ENCODE measurements around the gene ARHGAP21. TPM values are rescaled to one million over a fixed set of nuclear protein-coding genes. Genes with fewer than 3 reads are reported as not detected.

ARHGAP21 gene
- polyA plus RNA-seq (138 and 155 TPM in 2 replicates), polyA minus RNA-seq (229 and 256 TPM in 2 replicates)

GRCh38 chr10:24723788-24724380 is at the start of gene ARHGAP21:
Gene ARHGAP21, minus strand, starts transcription at chr10:24723887. Its CDS starts 1,988 bp downstream, at chr10:24721899.
- Histone ChIP-seq H3K27ac (ENCODE audit: low read length) (peak within 1 kb of the TSS; percentile 98), H3K9ac (ENCODE audit: low read length) (peak within 1 kb of the TSS; percentile 97), H3K27me3 (ENCODE audit: insufficient read depth, low read depth, low read length) (no peaks in the 10 kb centered on the region), H2AFZ (ENCODE audit: low read depth, low read length) (peak within 1 kb of the TSS; percentile 60), H4K20me1 (ENCODE audit: insufficient read depth) (no peaks in the 10 kb centered on the region), H3F3A (ENCODE audit: insufficient read depth, low read length, poor library complexity, severe bottlenecking) (peaks cover 6% of the 10 kb centered on the region), H3K36me3 (ENCODE audit: insufficient read depth, low read length) (no peaks in the 10 kb centered on the region), H3K9me2 (ENCODE audit: insufficient read depth, low read length) (no peaks in the 10 kb centered on the region), H3K79me2 (replicated peaks; ENCODE audit: insufficient read depth, low read length) (peaks cover 38% of the 10 kb centered on the region), H3K9me3 (ENCODE audit: low read length) (no peaks in the 10 kb centered on the region), H3K4me2 (ENCODE audit: low read length) (peak within 1 kb of the TSS; percentile 88), H3K4me3 (ENCODE audit: low read length) (peak within 1 kb of the TSS; percentile 84)
- no peak for TF ChIP-seq SMC3 (conservative IDR thresholded peaks at IDR 0.05; ENCODE audit: poor library complexity)
- TF ChIP-seq REST (IDR thresholded peaks at IDR 0.05; ENCODE audit: borderline replicate concordance), result peak; percentile 70
- TF ChIP-seq MXI1 (conservative IDR thresholded peaks at IDR 0.05; ENCODE audit: poor library complexity, severe bottlenecking), result peak; percentile 57
- TF ChIP-seq TAF1 (IDR thresholded peaks at IDR 0.05; ENCODE audit: low read depth), result no peak
- TF ChIP-seq, protein P1, sequence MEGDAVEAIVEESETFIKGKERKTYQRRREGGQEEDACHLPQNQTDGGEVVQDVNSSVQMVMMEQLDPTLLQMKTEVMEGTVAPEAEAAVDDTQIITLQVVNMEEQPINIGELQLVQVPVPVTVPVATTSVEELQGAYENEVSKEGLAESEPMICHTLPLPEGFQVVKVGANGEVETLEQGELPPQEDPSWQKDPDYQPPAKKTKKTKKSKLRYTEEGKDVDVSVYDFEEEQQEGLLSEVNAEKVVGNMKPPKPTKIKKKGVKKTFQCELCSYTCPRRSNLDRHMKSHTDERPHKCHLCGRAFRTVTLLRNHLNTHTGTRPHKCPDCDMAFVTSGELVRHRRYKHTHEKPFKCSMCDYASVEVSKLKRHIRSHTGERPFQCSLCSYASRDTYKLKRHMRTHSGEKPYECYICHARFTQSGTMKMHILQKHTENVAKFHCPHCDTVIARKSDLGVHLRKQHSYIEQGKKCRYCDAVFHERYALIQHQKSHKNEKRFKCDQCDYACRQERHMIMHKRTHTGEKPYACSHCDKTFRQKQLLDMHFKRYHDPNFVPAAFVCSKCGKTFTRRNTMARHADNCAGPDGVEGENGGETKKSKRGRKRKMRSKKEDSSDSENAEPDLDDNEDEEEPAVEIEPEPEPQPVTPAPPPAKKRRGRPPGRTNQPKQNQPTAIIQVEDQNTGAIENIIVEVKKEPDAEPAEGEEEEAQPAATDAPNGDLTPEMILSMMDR (IDR thresholded peaks at IDR 0.05; ENCODE audit: poor library complexity, severe bottlenecking), result peak; percentile 37
- peak; percentile 63 for TF ChIP-seq POLR2AphosphoS5 (IDR thresholded peaks at IDR 0.05)
- TF ChIP-seq EP300 (conservative IDR thresholded peaks at IDR 0.05; ENCODE audit: poor library complexity, severe bottlenecking), result no peak

GRCh38 chr10:24771943-24772694 is 48.4 kb upstream of the ARHGAP21 start:
- Histone ChIP-seq H3F3A (ENCODE audit: insufficient read depth, low read length, poor library complexity, severe bottlenecking) (no peaks in the 10 kb centered on the region), H3K79me2 (replicated peaks; ENCODE audit: insufficient read depth, low read length) (no peaks in the 10 kb centered on the region), H4K20me1 (ENCODE audit: insufficient read depth) (no peaks in the 10 kb centered on the region), H3K4me3 (ENCODE audit: low read length) (no peak overlapping the region), H3K27ac (ENCODE audit: low read length) (no peak overlapping the region), H3K9me3 (ENCODE audit: low read length) (no peaks in the 10 kb centered on the region), H3K9ac (ENCODE audit: low read length) (no peak overlapping the region), H2AFZ (ENCODE audit: low read depth, low read length) (no peak overlapping the region), H3K9me2 (ENCODE audit: insufficient read depth, low read length) (no peaks in the 10 kb centered on the region), H3K27me3 (ENCODE audit: insufficient read depth, low read depth, low read length) (no peaks in the 10 kb centered on the region), H3K4me2 (ENCODE audit: low read length) (no peak overlapping the region), H3K36me3 (ENCODE audit: insufficient read depth, low read length) (no peaks in the 10 kb centered on the region)
- TF ChIP-seq EZH2 (IDR thresholded peaks at IDR 0.05; ENCODE audit: borderline replicate concordance, insufficient read depth, low read length, poor library complexity, severe bottlenecking) (no peak), MXI1 (conservative IDR thresholded peaks at IDR 0.05; ENCODE audit: poor library complexity, severe bottlenecking) (no peak), EP300 (conservative IDR thresholded peaks at IDR 0.05; ENCODE audit: poor library complexity, severe bottlenecking) (no peak), POLR2AphosphoS5 (IDR thresholded peaks at IDR 0.05) (no peak), RAD21 (conservative IDR thresholded peaks at IDR 0.05) (no peak), TAF1 (IDR thresholded peaks at IDR 0.05; ENCODE audit: low read depth) (no peak), REST (IDR thresholded peaks at IDR 0.05; ENCODE audit: borderline replicate concordance) (no peak), SMC3 (conservative IDR thresholded peaks at IDR 0.05; ENCODE audit: poor library complexity) (no peak)
- TF ChIP-seq, protein P1 (IDR thresholded peaks at IDR 0.05; ENCODE audit: poor library complexity, severe bottlenecking), result no peak

Data from neural cell (in vitro differentiated cells).